Astrocyte of the spinal cord (primary cell): ENCODE measurements around the gene DRD1.

Source experiments
- DNase-seq: peaks from one replicate; pipeline ENCODE4 v3.0.0; 2011; ENCODE audit warnings: low read depth, low spot score
- H3K4me3 ChIP-seq: 2 replicates; pipeline ENCODE4 v1.5.1; 2011; ENCODE audit warnings: low read depth, mild to moderate bottlenecking, low read length, moderate library complexity
- in situ Hi-C: cut with HindIII; loops from 2 replicates; pipeline ENCODE4 v1.10.0; 2017; ENCODE audit warnings: low sequenced_read_pairs
- TF ChIP-seq, protein P1 (sequence below): IDR thresholded peaks from 2 replicates; pipeline ENCODE4 v1.5.1; 2012; ENCODE audit warnings: low read depth, mild to moderate bottlenecking, low read length, inconsistent platforms

Gene DRD1

DNA sequence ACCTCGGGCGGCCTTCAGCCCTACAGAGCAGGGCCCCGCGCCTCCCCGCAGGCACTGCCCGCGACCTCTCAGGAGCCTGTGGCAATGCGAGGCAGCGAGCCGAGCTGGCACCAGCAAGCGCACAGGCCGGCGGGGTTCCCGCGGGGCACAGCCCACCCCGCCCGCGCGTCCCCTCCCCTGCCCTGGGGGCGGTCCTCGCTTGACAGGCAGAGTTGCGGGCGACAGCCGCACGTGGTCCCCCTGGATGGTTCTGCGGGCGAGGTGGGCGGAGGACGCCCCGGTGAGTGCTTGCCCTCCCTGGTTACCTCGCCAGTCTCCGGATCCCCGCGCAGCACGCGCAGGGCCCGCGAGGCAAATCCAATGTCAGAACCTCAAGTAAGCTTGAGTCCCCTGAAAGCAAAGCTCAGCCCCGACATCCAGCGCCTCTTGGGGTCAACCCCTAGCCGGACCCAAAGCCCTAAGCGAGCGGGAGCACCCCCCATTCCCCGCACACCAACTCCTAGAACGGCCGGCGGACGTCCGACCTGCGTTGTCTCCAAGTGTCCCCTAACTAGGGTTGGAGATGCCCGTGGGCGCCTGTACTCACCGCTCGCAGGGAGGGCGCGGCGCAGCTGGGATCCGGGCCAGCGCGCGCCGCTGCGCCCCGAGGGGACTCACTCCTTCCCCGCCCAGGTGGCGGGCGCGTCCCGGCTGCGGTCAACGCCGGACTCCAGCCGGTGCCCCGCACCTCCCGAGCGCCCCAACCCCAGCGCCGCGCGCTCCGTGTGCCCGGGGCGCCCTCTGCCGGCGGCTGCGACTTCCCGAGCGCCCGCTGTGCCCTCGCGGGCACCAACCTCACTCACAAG lies at the start of gene DRD1:
TSS of gene DRD1 (minus strand) at position 123 of the 845 bp plus-strand sequence. CDS start 1,083 bp downstream, outside the sequence.
- in situ Hi-C loops, result no loop called here
- TF ChIP-seq, protein P1, sequence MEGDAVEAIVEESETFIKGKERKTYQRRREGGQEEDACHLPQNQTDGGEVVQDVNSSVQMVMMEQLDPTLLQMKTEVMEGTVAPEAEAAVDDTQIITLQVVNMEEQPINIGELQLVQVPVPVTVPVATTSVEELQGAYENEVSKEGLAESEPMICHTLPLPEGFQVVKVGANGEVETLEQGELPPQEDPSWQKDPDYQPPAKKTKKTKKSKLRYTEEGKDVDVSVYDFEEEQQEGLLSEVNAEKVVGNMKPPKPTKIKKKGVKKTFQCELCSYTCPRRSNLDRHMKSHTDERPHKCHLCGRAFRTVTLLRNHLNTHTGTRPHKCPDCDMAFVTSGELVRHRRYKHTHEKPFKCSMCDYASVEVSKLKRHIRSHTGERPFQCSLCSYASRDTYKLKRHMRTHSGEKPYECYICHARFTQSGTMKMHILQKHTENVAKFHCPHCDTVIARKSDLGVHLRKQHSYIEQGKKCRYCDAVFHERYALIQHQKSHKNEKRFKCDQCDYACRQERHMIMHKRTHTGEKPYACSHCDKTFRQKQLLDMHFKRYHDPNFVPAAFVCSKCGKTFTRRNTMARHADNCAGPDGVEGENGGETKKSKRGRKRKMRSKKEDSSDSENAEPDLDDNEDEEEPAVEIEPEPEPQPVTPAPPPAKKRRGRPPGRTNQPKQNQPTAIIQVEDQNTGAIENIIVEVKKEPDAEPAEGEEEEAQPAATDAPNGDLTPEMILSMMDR, result peak; percentile 65
- peak; percentile 47 for DNase-seq
- peak within 1 kb of the TSS; percentile 33 for H3K4me3 ChIP-seq

DNA sequence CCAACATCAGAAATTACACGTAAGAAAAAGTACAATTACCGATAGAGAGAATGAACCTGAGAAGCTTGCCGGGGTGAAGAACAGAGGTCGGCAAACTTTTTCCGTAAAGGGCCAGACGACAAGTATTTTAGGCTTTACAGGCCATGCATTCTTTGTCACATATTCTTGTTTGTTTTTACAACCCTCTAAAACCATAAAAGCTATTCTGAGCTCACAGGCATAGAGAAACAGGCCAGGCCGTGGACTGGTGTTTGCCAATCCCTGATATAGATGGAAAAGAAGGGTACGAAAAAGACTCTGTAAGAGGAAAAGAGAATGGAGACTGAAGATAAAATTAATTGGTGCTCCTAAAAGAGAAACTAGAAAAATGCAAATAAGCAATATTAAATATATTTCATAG lies 49.7 kb upstream of the DRD1 start:
- in situ Hi-C loops, result no loop called here
- H3K4me3 ChIP-seq, result no peak overlapping the region
- DNase-seq, result no peak
- TF ChIP-seq, protein P1, result no peak

DNA sequence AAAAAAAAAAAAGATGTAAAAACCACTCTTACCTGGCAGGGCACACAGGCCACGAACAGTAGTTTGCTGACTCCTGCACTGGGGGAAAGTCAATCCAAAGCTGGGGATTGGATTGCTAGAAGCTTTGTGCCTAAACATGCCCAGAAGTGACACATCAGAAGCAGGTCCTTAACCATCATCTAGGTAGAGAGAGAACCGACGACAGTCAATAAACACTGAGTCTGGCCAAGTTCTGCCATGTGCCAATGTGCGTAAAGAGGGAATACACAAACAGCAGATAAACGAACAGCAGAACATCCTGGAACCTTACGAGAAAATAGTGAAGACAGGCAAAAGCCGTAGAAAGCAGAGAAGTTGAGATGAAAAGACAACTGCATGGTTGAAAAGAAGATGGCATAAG lies 49.3 kb upstream of the DRD1 start:
- in situ Hi-C loops, result no loop called here
- TF ChIP-seq, protein P1, result no peak
- DNase-seq, result no peak
- no peak overlapping the region for H3K4me3 ChIP-seq

DNA sequence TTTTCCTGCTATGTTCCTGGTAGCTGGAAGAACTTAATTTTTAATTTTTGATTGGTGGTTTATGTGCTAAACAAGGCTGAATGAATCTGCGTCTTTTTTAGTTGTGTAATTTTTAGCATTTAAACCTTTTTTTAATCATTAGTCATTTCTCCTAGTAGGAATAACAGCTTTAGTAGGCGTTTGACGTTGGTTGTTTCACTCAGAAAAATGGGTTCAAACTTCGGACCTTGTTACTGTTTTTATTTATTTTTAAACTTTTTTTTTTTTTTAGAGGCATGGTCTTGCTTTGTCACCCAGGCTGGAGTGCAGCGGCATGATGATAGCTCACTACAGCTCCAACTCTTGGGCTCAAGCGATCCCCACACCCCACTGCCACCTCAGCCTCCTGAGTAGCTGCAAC lies 47.2 kb upstream of the DRD1 start:
- in situ Hi-C loops, result no loop called here
- TF ChIP-seq, protein P1, result no peak
- no peak overlapping the region for H3K4me3 ChIP-seq
- DNase-seq, result no peak

DNA sequence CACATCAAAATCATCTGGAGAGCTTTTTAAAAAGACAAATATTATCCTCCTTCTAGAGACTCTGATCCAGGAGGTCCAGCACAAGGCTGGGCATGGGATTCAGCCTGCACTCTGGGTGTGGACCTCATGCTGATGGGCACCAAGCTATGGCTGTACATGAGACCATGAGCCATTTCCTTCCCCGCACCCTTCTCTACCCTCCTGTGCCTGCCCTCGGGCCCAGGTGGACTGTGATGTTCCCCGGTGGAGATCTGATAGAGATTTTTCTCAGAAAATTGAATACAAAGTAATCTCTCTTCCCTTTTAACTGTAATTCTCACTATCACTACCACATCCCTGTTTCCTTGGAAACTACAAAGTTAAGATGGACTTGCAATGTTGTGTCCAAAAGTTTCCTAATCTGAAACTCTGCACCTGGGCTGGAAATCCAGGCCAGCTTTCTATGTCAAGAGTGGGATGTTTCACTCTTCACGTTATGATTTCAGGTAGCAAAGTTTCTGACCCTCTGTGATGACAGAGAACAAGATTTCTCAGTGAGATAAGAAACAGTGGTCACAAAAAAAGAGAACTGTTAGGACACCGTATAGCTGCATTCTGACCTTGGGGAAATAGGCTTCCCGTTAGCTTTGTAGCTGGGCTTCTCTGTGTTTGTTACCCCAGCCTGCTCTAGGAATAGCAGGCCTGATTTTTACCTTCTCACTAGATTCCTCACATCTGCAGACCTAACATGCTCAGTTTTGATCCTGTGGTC lies 45.9 kb upstream of the DRD1 start:
- in situ Hi-C loops, result no loop called here
- H3K4me3 ChIP-seq, result no peak overlapping the region
- DNase-seq, result no peak
- TF ChIP-seq, protein P1, result no peak

DNA sequence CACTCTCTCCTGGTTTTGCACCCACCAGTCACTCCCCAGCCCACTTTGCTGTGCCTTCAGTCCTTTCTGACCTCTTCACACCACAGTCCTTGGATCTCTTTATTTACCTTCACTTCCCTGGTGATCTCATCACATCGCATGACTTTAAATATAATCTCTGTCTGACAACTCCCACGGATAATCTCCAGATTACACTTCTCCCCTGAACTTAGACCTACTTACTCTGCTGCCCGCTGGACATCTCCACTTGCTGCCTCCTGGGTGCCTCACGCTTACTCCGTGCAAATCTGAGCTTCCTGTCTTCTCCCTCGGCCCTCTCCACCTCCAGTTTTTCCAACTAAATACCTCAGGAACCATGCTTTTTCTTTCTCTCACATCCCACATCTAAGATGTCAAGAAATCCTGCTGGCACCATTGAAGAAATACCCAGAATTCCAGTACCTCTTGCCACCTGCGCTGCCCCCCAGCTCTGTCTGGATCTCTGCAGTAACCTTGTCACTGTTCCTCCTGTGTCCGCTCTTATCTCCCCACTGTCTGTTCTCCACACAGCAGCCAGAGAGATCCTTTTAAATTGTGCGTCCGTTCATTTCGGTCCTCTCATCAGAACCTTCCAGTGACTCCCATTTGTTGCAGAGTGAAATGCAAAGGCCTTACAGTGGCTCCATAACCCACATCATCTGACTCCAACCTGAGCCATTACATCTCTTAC lies 43.7 kb upstream of the DRD1 start:
- no peak overlapping the region for H3K4me3 ChIP-seq
- in situ Hi-C loops, result no loop called here
- TF ChIP-seq, protein P1, result no peak
- no peak for DNase-seq
